NK-92 (cell line): Measurements from ENCODE around the gene MT1E.
"Not testable (repeated sequence)": the region's sequence is repeated elsewhere in the genome, so short reads cannot be mapped to it uniquely, and the experiment has no call there.

Experiments used
- DNase-seq: peaks from one replicate; lab custom pipeline; 2025; ENCODE audit not compliant: unreplicated experiment; lab: John Stamatoyannopoulos, UW

Gene MT1E

GRCh38 chr16:56669840-56670619 is 44.4 kb downstream of the MT1E start:
- no peak for DNase-seq

- DNase-seq, result no peak
These were observed 45.0 kb downstream of the MT1E start for GRCh38 chr16:56670620-56670934.

GRCh38 chr16:56671691-56672090 is 46.1 kb downstream of the MT1E start:
- DNase-seq, result not testable (repeated sequence)

- not testable (repeated sequence) for DNase-seq
These were observed 46.6 kb downstream of the MT1E start for GRCh38 chr16:56672171-56672570.

GRCh38 chr16:56672761-56673536 is 47.4 kb downstream of the MT1E start:
- DNase-seq, result no peak

- no peak for DNase-seq
These were observed 48.3 kb downstream of the MT1E start for GRCh38 chr16:56673921-56674320.

- DNase-seq, result not testable (repeated sequence)
These were observed 49.0 kb downstream of the MT1E start for GRCh38 chr16:56674570-56674969.

GRCh38 chr16:56675685-56676210 is 50.2 kb downstream of the MT1E start:
- no peak for DNase-seq
